Measurements from ENCODE around the gene TPSD1.
"Not testable (repeated sequence)": the region's sequence is repeated elsewhere in the genome, so short reads cannot be mapped to it uniquely, and the experiment has no call there.

Gene TPSD1

DNA sequence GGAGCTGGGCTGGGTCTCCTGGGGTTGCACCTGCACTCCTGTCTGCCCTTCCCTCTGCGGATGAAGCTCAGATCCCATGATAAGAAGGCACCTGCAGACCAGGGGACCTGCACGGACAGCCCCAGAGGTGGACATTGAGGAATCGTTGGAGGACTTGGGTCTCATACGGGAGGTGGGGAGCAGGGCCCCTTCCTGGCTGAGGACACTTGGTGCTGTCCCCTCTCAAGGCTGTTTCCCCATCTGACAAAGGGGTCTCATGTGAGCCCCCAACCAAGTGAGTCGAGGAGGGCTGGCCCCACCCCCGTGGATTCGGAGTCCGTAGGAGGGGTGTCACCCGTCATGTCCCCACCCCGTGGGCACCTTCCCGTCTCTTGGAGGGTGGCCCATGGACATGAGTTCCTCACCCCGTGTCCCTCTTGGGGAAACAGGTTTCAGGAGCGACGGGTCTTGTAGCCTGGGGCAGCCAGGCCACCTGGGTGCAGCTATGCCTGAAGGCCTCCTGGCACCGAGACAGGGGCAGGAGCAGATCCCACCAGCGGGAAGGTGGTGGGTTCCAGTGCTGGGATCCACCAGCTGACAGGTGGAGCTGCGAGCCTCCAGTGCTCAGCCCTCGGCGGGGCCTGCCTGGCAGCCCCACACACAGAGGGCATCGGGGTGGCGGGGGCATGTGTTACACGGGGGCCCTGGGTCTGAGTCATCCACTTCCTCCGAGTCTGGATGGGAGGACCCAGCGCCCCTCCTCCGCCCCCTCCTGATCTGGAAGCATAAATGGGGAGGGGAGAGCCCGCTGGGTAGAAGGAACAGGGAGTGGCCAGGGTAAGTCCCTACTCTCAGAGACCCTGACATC lies at the start of gene TPSD1:
Gene TPSD1, plus strand, starts transcription at position 794 of the 847 bp plus-strand sequence. CDS start 212 bp downstream, outside the sequence.
- DNase-seq: not testable (repeated sequence)

DNA sequence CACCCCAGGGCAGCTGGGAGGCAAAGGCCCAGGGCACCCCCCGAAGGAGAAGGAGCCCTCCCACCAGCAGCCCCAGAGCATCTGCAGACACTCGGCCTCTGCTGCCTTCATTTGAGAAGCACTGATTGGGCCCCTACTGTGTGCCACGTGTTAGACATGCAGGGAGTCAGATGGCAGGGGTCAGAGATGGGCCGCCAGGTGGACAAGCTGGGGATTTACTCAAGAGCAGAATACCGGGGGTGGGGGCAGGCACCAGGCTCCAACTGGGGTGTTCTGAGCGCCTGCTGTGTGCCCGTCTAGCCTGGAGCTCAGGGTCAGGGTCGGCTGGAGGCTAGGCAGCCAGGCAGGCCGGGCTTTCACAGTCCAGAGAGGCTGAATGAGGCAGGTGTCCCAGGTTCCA lies 49.5 kb upstream of the TPSD1 start:
- no peak for DNase-seq

DNA sequence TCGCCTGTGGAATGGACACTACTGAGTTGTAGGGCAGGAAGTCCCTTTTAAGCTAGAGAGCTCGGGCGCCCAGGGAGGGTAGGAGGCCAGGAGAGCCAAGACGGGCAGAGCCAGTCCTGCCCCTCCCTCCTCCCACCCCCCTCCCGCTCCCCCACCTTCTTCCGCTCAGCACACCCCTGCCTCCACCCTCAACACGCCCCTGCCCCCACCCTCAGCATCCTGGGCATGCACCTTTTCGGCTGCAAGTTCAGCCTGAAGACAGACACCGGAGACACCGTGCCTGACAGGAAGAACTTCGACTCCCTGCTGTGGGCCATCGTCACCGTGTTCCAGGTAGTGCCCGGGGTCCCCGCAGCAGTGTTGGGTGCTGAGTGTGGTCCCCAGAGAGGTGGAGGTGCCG lies 49.1 kb upstream of the TPSD1 start:
- DNase-seq: no peak

DNA sequence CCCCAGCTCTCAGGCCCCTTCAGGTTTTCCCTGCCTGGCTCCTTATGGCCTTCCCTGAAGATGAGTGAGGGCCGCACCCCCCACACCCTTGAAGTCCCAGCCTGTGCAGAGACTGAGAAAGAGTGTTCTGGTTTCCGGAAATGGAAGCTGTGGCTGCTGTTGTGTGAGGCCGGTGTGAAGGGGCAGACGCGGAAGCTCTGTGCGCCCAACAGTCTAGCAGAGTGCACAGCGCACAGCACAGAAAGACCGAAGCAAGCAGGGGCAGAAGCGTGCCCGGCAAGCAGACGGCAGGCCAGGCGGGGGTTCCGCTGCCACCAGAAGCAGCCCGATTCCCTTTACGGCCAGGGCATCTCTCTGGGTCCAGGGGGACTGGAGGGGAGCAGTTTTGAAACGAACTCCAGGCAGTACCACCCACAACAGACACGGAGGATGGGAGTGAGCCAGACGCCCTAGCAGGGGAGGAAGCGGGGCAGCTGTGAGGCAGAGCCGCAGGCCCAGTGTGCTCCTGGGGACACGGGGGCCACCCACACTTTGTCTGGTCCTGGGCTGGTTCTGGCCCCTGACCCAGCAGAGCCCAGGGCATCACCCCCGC lies 47.5 kb upstream of the TPSD1 start:
- DNase-seq: no peak

DNA sequence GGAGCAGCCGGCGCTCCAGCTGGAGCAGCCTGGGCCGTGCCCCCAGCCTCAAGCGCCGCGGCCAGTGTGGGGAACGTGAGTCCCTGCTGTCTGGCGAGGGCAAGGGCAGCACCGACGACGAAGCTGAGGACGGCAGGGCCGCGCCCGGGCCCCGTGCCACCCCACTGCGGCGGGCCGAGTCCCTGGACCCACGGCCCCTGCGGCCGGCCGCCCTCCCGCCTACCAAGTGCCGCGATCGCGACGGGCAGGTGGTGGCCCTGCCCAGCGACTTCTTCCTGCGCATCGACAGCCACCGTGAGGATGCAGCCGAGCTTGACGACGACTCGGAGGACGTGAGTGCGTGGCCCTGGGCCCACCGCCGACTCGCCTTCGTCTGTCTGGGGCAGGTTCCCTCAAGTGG lies 46.8 kb upstream of the TPSD1 start:
- DNase-seq: no peak

DNA sequence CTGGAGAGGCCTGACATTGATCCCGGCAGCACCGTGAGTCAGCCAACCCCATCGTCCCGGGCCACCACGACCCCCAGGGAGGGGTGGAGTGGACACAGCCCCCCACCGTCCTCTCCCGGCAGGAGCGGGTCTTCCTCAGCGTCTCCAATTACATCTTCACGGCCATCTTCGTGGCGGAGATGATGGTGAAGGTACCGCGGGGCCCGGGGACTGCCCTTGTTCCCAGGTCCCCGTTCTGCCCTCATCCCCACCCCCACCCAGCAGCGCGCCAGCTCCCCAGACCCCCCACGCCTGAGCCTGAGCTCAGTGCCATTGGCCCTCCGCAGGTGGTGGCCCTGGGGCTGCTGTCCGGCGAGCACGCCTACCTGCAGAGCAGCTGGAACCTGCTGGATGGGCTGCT lies 45.4 kb upstream of the TPSD1 start:
- no peak for DNase-seq

DNA sequence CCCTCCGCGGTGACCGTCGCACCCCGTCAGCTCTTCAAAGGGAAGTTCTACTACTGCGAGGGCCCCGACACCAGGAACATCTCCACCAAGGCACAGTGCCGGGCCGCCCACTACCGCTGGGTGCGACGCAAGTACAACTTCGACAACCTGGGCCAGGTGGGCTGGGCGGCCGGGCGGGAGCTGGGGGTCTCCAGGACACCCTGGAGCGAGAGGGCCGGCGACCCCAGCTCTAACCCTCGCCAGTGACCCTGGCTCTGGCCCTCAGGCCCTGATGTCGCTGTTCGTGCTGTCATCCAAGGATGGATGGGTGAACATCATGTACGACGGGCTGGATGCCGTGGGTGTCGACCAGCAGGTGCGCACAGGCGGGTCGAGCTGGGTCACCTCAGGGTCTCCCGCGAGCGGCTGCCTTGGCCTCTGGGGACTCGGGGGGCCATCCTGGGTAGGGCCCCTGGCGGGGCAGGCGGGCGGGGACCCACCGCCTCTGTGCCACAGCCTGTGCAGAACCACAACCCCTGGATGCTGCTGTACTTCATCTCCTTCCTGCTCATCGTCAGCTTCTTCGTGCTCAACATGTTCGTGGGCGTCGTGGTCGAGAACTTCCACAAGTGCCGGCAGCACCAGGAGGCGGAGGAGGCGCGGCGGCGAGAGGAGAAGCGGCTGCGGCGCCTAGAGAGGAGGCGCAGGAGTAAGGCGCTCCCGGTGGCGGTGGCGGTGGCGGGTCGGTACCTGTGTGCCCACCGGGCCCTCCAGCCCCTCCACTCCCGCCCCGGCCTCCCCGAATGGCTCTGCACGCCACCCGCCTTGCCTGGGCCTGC lies 44.2 kb upstream of the TPSD1 start:
- DNase-seq: no peak

DNA sequence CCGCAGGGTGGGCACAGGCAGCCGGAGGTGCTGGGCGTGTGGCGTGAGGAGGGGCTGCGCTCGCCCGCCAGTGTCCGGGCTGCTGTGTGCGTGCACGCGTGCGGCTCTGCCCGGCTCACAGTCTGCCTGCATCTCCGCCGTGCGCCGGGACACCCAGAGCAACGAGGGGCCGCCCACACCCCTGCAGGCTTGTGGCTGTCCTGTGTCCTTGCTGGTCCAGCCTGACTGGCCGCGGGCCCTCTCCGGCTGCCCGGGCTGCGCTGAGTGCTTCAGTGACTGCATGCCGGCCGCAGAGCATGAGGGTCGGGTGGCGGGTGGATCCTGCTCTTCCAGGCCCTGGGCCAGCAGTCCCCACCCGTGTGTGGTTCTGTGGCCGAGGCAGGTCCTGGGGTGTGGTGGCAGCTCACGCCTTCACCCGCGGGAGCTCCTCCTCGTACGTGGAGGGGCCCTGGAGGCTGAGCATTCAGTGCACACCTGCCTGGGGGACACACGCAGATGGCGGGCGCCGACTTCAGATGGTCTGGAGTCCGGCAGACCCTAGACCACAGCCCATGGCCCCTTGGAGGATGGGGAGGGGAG lies 43.2 kb upstream of the TPSD1 start:
- DNase-seq: no peak

DNA sequence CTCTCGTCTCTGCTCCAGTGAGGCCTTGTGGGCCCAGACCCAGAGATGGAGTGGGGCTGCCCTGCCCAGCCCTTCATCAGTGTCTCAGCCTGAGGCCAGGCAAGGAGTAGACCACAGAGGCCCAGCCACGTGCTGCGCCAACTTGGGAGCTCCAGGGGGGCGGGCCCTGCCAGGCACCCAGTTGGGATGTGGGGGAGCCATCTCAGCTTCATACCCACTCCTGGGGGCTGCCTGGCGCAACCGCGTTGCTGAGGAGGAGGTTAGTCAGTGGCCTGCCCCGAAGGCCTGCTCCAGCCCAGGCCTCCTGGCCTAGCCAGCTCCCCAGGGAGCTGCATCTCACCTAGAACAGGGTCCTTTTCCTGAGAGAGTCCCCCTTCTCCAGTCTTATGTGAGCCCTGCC lies 42.6 kb upstream of the TPSD1 start:
- DNase-seq: no peak

DNA sequence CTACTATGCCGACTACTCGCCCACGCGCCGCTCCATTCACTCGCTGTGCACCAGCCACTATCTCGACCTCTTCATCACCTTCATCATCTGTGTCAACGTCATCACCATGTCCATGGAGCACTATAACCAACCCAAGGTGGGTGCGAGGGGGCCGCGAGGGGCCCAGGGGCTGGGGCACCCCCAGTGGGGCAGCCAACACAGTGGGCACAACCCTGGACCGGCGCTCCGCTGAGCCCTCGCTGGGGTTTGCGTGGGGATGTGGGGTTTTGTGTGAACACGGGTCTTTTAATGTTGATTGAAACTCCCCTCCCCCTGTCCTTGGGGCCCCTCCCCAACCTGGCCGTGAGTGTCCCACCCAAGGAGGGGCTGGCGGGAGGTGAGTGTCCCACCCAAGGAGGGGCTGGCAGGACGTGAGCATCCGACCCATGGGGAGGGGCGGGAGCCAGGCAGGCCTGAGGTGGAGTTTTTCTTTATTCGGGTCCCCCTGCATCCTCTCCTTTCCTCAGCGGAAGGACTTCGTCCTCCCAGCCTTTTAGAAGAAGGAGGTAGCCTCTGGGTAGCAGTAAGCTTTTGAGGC lies 42.0 kb upstream of the TPSD1 start:
- DNase-seq: no peak

DNA sequence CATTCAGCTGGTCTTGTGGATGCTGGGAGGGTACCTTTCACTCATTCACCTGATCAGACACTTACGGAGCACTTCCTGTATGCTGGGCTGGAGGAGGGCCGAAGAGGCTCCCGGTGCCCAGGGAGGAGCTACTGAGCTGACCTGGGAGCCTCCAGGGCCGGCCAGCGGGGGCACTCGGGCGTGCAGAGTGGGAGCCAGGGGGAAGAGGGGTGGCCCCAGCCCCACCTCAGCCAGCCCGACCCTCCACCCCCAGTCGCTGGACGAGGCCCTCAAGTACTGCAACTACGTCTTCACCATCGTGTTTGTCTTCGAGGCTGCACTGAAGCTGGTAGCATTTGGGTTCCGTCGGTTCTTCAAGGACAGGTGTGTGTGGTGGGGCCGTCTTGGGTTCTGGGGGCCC lies 41.1 kb upstream of the TPSD1 start:
- no peak for DNase-seq

DNA sequence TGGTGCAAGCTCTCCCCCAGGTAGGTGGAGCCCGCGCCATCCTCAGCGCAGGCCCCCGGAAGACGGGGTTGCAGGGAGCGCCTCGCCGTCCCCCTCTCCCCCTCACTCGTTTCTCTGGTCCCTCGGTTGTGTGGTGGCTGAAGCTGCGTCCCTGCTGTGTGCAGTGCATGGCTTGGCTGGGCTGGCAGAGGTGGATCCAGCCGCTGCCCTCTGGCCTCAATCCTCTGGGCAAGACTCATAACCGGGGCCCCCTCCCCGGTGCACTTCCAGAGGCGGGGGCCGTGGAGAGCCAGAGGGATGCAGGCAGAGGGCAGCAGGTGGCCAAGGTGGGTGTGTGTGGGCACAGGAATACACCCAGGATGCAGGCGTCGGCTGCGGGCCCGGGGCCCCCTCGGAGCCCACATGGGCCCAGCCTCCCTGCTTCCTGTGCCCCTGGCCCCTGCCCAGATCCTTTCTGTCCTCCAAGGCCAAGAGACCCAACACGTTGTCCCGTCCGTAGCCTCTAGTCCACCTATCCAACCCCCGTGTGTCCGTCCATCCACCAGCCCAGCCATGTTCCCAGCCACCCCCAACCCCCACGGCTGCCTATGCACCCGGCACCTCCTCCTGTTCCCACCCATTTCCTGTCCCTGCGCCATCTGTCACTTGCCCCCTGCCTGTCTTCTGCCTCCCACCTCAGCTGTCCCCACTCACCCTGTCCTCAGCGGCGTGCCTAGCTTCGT lies 40.1 kb upstream of the TPSD1 start:
- DNase-seq: no peak

DNA sequence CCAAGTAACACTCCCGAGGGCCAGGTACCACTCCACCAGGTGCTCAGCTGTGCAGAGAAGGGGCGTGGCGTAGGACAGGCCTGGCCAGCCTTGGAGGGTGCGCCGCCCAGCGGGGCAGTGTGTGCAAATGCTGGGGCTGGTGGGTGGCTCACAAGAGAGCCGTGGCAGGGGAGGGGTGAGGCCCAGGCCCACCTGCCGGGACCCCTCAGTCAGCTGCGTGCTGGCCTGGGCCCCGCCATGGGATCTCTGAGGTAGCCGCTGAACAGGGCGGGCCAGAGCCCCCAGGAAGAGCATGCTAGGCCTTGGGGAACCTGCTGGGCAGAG lies 39.6 kb upstream of the TPSD1 start:
- DNase-seq: no peak

DNA sequence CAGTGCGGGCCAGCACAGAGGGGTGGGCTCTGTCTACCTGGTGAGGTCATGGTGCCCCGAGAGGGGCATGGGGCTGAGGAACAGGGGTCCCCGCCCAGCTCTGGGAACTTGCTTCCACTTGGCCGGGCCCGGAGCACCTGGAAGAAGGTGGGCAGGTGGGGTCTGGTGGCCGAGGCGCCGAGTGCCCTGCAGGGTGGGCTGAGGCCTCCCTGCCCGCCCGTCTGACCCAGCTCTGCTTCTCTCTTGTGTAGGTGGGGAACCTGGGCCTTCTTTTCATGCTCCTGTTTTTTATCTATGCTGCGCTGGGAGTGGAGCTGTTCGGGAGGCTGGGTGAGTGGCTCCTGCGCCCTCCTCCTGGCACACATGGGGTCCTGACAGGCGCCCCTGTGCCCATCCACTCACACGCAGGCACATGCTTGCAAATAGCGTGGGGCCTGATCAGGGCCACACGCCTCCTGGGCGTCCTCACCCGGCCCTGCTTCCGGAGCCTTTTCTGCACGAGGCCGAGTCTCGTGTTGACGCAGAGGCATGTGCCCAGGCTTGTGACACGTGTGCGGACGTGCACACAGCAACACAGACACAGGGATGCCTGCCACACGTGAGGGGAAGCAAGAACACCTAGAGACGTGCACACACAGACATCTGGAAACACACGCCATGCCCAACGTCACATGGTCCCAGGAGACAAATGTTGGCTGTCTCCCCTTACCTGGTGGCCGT lies 39.0 kb upstream of the TPSD1 start:
- no peak for DNase-seq

DNA sequence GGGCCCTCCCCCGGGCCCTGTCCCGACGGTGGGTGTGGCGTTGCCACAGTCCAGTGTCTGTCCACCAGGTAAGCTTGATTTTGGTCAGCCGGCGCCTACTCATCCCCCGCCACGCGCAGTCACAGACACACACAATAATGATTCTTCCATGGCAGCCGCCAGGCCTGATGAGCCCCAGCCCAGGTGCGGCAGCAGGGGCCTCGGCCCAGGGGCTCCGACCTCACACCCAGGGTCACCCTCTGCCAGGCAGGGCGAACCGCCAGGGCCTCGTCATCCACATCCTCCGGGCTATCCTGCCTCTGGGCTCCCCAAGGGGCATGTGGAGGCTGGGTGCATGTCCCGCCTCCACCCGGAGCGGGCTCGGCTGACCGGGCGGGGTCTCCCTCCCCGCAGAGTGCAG lies 38.3 kb upstream of the TPSD1 start:
- no peak for DNase-seq

DNA sequence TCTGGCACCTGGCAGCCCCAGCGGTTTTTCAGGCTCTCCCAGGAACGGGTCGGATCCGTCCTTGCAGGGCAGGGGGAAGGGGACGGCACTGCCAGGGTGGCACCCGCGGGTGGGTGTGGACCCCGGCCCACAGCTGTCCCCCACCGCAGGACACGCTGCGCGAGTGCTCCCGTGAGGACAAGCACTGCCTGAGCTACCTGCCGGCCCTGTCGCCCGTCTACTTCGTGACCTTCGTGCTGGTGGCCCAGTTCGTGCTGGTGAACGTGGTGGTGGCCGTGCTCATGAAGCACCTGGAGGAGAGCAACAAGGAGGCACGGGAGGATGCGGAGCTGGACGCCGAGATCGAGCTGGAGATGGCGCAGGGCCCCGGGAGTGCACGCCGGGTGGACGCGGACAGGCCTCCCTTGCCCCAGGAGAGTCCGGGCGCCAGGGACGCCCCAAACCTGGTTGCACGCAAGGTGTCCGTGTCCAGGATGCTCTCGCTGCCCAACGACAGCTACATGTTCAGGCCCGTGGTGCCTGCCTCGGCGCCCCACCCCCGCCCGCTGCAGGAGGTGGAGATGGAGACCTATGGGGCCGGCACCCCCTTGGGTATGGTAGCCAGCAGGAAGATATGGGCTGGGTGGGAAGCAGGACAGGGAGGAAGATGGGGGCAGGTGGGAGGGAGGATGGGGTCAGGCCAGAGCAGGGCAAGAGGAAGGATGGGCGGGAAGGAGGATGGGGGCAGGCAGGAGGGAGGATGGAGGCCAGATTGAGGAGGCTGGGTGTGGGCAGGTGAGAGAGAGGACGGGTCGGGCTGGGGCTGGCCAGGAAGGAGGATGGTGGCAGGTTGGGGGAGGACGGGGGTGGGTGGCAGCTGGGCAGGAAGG lies 37.6 kb upstream of the TPSD1 start:
- DNase-seq: no peak

DNA sequence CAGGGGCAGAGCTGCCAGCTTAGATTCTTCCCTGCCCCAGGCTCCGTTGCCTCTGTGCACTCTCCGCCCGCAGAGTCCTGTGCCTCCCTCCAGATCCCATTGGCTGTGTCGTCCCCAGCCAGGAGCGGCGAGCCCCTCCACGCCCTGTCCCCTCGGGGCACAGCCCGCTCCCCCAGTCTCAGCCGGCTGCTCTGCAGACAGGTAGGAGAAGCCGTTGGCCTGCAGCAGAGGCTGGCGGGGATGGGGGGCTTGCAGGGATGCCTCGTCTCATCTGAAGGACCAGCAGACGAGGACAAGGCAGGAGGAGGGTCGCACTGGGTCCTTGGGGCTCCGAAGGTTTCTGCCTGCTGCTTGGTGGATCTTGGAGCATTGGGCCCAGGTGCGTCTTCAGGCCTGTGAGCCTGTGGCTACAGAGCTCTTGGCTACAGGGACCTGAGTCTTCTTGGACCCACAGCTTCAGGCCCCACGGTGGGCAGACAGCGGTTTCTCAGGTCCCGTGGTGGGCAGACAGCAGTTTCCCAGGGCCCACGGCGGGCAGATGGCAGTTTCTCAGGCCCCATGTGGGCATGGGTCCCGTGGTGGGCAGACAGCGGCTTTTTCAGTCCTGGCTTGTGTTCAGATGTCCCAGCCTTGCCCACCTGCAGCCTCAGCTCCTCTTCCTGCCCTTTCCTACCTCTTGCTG lies 36.8 kb upstream of the TPSD1 start:
- DNase-seq: no peak

DNA sequence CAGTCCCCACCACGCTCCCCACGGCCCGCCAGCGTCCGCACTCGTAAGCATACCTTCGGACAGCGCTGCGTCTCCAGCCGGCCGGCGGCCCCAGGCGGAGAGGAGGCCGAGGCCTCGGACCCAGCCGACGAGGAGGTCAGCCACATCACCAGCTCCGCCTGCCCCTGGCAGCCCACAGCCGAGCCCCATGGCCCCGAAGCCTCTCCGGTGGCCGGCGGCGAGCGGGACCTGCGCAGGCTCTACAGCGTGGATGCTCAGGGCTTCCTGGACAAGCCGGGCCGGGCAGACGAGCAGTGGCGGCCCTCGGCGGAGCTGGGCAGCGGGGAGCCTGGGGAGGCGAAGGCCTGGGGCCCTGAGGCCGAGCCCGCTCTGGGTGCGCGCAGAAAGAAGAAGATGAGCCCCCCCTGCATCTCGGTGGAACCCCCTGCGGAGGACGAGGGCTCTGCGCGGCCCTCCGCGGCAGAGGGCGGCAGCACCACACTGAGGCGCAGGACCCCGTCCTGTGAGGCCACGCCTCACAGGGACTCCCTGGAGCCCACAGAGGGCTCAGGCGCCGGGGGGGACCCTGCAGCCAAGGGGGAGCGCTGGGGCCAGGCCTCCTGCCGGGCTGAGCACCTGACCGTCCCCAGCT lies 35.7 kb upstream of the TPSD1 start:
- no peak for DNase-seq

DNA sequence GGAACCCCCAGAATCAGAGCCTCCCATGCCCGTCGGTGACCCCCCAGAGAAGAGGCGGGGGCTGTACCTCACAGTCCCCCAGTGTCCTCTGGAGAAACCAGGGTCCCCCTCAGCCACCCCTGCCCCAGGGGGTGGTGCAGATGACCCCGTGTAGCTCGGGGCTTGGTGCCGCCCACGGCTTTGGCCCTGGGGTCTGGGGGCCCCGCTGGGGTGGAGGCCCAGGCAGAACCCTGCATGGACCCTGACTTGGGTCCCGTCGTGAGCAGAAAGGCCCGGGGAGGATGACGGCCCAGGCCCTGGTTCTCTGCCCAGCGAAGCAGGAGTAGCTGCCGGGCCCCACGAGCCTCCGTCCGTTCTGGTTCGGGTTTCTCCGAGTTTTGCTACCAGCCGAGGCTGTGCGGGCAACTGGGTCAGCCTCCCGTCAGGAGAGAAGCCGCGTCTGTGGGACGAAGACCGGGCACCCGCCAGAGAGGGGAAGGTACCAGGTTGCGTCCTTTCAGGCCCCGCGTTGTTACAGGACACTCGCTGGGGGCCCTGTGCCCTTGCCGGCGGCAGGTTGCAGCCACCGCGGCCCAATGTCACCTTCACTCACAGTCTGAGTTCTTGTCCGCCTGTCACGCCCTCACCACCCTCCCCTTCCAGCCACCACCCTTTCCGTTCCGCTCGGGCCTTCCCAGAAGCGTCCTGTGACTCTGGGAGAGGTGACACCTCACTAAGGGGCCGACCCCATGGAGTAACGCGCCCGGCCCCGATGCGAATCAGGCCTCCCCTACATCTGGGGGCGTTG lies 34.8 kb upstream of the TPSD1 start:
- no peak for DNase-seq

Data from NCI-H510A treated with DMSO at 0.1 percent for 48 hours (cell line).